ENCODE data around the gene ACTR6. TPM values are rescaled to one million over a fixed set of nuclear protein-coding genes. Genes with fewer than 3 reads are reported as not detected.

The ACTR6 gene
- total RNA-seq, 1 experiment from 2014 or later, result 34.9 TPM

GRCh38 chr12:100173111-100173510, 27.5 kb upstream of the ACTR6 start:
- H3K4me2 ChIP-seq (ENCODE audit: insufficient read depth, insufficient read length, low read length), result no peak overlapping the region
- no peak for DNase-seq
- H2BK5ac ChIP-seq (ENCODE audit: insufficient read length, low read length), result no peak overlapping the region
- Mint-ChIP-seq H3K4me1 (peaks cover 9 to 16% of the 10 kb centered on the region in 2 experiments), H3K36me3 (ENCODE audit: insufficient read depth in 1 of 3, low read depth in 3 of 3) (peaks cover 3 to 26% (median 12%) of the 10 kb centered on the region in 3 experiments; a peak in 5 of 7 replicates), H3K4me3 (no peak overlapping the region), H3K9me3 (no peaks in the 10 kb centered on the region), H3K27me3 (ENCODE audit: low read depth) (no peaks in the 10 kb centered on the region), H3K27ac (peak overlapping the region in 2 of 3 experiments; percentile 81 to 90; a peak in 2 of 7 replicates)
- H2AK5ac ChIP-seq (ENCODE audit: insufficient read length, low read length), result no peak overlapping the region
- H3K23ac ChIP-seq (ENCODE audit: insufficient read length, low read depth, low read length), result no peak overlapping the region
- H3K79me1 ChIP-seq (ENCODE audit: insufficient read depth, low read depth, low read length, poor library complexity, severe bottlenecking), result no peaks in the 10 kb centered on the region
- no peak overlapping the region for H2BK120ac ChIP-seq (ENCODE audit: low read depth, low read length, poor library complexity, severe bottlenecking)
- no peak overlapping the region for H3T11ph ChIP-seq (ENCODE audit: low read length)
- no peak overlapping the region for H2BK20ac ChIP-seq (ENCODE audit: low read depth, low read length, poor library complexity, severe bottlenecking)
- TF ChIP-seq, protein P1, sequence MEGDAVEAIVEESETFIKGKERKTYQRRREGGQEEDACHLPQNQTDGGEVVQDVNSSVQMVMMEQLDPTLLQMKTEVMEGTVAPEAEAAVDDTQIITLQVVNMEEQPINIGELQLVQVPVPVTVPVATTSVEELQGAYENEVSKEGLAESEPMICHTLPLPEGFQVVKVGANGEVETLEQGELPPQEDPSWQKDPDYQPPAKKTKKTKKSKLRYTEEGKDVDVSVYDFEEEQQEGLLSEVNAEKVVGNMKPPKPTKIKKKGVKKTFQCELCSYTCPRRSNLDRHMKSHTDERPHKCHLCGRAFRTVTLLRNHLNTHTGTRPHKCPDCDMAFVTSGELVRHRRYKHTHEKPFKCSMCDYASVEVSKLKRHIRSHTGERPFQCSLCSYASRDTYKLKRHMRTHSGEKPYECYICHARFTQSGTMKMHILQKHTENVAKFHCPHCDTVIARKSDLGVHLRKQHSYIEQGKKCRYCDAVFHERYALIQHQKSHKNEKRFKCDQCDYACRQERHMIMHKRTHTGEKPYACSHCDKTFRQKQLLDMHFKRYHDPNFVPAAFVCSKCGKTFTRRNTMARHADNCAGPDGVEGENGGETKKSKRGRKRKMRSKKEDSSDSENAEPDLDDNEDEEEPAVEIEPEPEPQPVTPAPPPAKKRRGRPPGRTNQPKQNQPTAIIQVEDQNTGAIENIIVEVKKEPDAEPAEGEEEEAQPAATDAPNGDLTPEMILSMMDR (conservative IDR thresholded peaks at IDR 0.05), result no peak
- no peaks in the 10 kb centered on the region for H3K27me3 ChIP-seq (ENCODE audit: insufficient read depth, low read length)
- no peaks in the 10 kb centered on the region for H4K20me1 ChIP-seq (ENCODE audit: control insufficient read depth, insufficient read depth, insufficient read length)
- no peak overlapping the region for H3K56ac ChIP-seq (ENCODE audit: insufficient read length, low read depth, low read length)
- no peak overlapping the region for H2AFZ ChIP-seq (ENCODE audit: low read length)
- no peak overlapping the region for H2BK15ac ChIP-seq (ENCODE audit: low read depth, low read length)
- H2BK12ac ChIP-seq (ENCODE audit: insufficient read length, low read depth, low read length), result no peak overlapping the region
- H4K91ac ChIP-seq (ENCODE audit: insufficient read length, low read depth, low read length), result no peak overlapping the region
- H3K23me2 ChIP-seq (ENCODE audit: insufficient read length, low read depth, low read length, poor library complexity, severe bottlenecking), result no peaks in the 10 kb centered on the region
- H3K4ac ChIP-seq (ENCODE audit: low read depth, low read length), result no peak overlapping the region
- H3K79me2 ChIP-seq (ENCODE audit: insufficient read depth, low read length), result no peaks in the 10 kb centered on the region
- H3K18ac ChIP-seq (ENCODE audit: insufficient read length, low read depth, low read length), result no peak overlapping the region
- H3K9ac ChIP-seq (ENCODE audit: extremely low read depth, insufficient read length, low read length), result no peak overlapping the region
- H4K8ac ChIP-seq (replicated peaks; ENCODE audit: insufficient read length, low read depth, low read length), result no peak overlapping the region
- no CpG with 5 or more reads among the region's 6 CpGs for WGBS (ENCODE audit: extremely low coverage, insufficient read length, low lambda C conversion rate)
- H3K14ac ChIP-seq (ENCODE audit: insufficient read depth, low read length), result no peak overlapping the region
- H3K9me3 ChIP-seq (ENCODE audit: control insufficient read depth, low read depth, low read length), result no peaks in the 10 kb centered on the region
- H3K27ac ChIP-seq (ENCODE audit: insufficient read length, low read depth, low read length), result no peak overlapping the region
- H4K5ac ChIP-seq (ENCODE audit: insufficient read length, low read depth, low read length), result no peak overlapping the region
- no peaks in the 10 kb centered on the region for H3K4me1 ChIP-seq (ENCODE audit: insufficient read depth, low read length)
